ENCODE measurements around the gene TMEM184B. TPM values are rescaled to one million over a fixed set of nuclear protein-coding genes. Genes with fewer than 3 reads are reported as not detected.

Gene TMEM184B
- total RNA-seq, 4 donors from 2014 or later = 61.1 to 138 (median 72.0) TPM

- 12 to 30% methylated on average over 15 of the region's 15 CpGs for WGBS, 2 donors
- DNase-seq (ENCODE audit: low spot score in 2 of 2) = no peak
- H3K27me3 ChIP-seq = no peaks in the 10 kb centered on the region
- H3K4me3 ChIP-seq = peak overlapping the region in 2 of 4 donors; percentile 10 to 13
- H3K36me3 ChIP-seq = peaks cover 0 to 11% (median 0%) of the 10 kb centered on the region in 3 donors
- H3K4me1 ChIP-seq = peaks cover 3 to 87% (median 45%) of the 10 kb centered on the region in 4 donors
- TF ChIP-seq POLR2A (IDR thresholded peaks at IDR 0.05) (no peak), EP300 (IDR thresholded peaks at IDR 0.05) (no peak), CTCF (IDR thresholded peaks at IDR 0.05) (peak in 1 of 5 experiments; percentile 19)
- no peaks in the 10 kb centered on the region for H3K9me3 ChIP-seq
- peak overlapping the region; percentile 63 to 90 (median 78) for H3K27ac ChIP-seq
These were observed 11.8 kb downstream of the TMEM184B start for GRCh38 chr22:38260761-38261681.

GRCh38 chr22:38259370-38259769 lies 13.4 kb downstream of the TMEM184B start:
- Histone ChIP-seq H3K36me3 (peaks cover 0 to 11% (median 0%) of the 10 kb centered on the region in 3 donors), H3K4me1 (peaks cover 3 to 79% (median 40%) of the 10 kb centered on the region in 4 donors), H3K27me3 (no peaks in the 10 kb centered on the region), H3K27ac (peak overlapping the region in 2 of 4 donors; percentile 84 to 90), H3K4me3 (no peak overlapping the region), H3K9me3 (no peaks in the 10 kb centered on the region)
- DNase-seq (ENCODE audit: low spot score in 2 of 2) = no peak
- TF ChIP-seq CTCF (IDR thresholded peaks at IDR 0.05) = no peak
- TF ChIP-seq EP300 (IDR thresholded peaks at IDR 0.05) = no peak
- TF ChIP-seq POLR2A (IDR thresholded peaks at IDR 0.05) = no peak
- WGBS, 2 donors = 84 to 88% methylated on average over 8 of the region's 8 CpGs

GRCh38 chr22:38258895-38259294 lies 13.9 kb downstream of the TMEM184B start:
- H3K4me3 ChIP-seq = no peak overlapping the region
- no peak for DNase-seq (ENCODE audit: low spot score in 2 of 2)
- H3K4me1 ChIP-seq = peaks cover 3 to 79% (median 40%) of the 10 kb centered on the region in 4 donors
- no peaks in the 10 kb centered on the region for H3K9me3 ChIP-seq
- peaks cover 0 to 8% (median 0%) of the 10 kb centered on the region in 3 donors for H3K36me3 ChIP-seq
- H3K27ac ChIP-seq = peak overlapping the region in 3 of 4 donors; percentile 71 to 90 (median 84)
- TF ChIP-seq EP300 (IDR thresholded peaks at IDR 0.05) (peak; percentile 23 to 37), POLR2A (IDR thresholded peaks at IDR 0.05) (no peak), CTCF (IDR thresholded peaks at IDR 0.05) (no peak)
- 54 to 64% methylated on average over 8 of the region's 8 CpGs for WGBS, 2 donors
- no peaks in the 10 kb centered on the region for H3K27me3 ChIP-seq

DNA sequence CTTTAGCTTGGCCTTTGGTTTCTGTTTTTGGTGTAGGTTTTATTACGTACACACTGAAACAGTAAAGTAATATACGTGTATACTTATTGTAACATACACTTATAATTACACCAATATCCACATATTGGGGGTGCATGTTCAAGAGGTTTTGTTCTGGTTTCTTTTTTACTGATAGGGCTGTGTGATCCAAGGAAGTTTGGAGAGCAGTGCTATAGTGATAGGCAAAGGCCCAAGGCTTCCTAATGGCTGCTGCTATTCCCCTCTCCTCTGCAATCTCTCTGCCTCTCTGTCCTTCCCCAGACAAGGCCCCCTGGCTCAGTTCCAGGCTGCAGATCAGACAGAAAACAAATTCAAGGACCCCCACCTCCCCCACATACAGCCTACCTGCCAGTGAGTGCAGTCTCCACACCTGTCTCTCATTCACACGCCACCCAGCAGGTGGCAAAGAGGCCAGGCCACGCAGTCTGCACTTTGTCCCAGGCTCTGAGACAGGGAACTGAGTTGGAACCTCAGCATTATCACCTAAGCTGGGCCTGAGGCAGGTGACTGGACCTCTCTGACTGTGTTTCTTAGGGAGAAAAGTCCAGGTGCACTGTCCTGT lies 15.1 kb downstream of the TMEM184B start:
- H3K27ac ChIP-seq = peak overlapping the region; percentile 63 to 90 (median 78)

More for the DNA sequence above, 15.1 kb downstream of the TMEM184B start:
- Histone ChIP-seq H3K9me3 (no peaks in the 10 kb centered on the region), H3K4me3 (peak overlapping the region in 1 of 4 donors; percentile 23), H3K27me3 (no peaks in the 10 kb centered on the region), H3K36me3 (no peaks in the 10 kb centered on the region), H3K4me1 (peaks cover 3 to 75% (median 39%) of the 10 kb centered on the region in 4 donors)
- DNase-seq (ENCODE audit: low spot score in 2 of 2) = no peak
- TF ChIP-seq CTCF (IDR thresholded peaks at IDR 0.05) (no peak), EP300 (IDR thresholded peaks at IDR 0.05) (no peak), POLR2A (IDR thresholded peaks at IDR 0.05) (no peak)
- 65 to 75% methylated on average over 4 of the region's 4 CpGs for WGBS, 2 donors
